Right ventricle myocardium inferior (tissue), 1 donor: Measurements from ENCODE around the gene RAB18. TPM values are rescaled to one million over a fixed set of nuclear protein-coding genes. Genes with fewer than 3 reads are reported as not detected.
"Not testable (repeated sequence)": the region's sequence is repeated elsewhere in the genome, so short reads cannot be mapped to it uniquely, and the experiment has no call there.

ENCODE experiments used
- ATAC-seq: fragments of 200-7000 bp; cut with Tn5 transposase; one replicate; pipeline ENCODE4 v1.9.1; 2020; ENCODE audit warnings: mild to moderate bottlenecking, moderate library complexity
- DNase-seq: peaks from one replicate; pipeline ENCODE4 v3.0.0; 2021; ENCODE audit errors: missing footprints
- intact Hi-C: fragments of 100-400 bp; cut with DNase I; formaldehyde crosslinking; loops from one replicate; pipeline ENCODE4 v1.11.0; 2022
- total RNA-seq: library from RNA; stranded (reverse); fragmentation: NEBNext Ultra II Directional; extraction: Animal tissue kit (Norgen Biotek cat#: 25700); gene quantifications from one replicate; pipeline ENCODE4 v1.2.1, GENCODE V29; 2021
- donor health status: DM: no; HTN: yes; CAD: no; lungs with severe emphysema.

Gene RAB18
- total RNA-seq, 1 donor from 2014 or later = 114 TPM

DNA sequence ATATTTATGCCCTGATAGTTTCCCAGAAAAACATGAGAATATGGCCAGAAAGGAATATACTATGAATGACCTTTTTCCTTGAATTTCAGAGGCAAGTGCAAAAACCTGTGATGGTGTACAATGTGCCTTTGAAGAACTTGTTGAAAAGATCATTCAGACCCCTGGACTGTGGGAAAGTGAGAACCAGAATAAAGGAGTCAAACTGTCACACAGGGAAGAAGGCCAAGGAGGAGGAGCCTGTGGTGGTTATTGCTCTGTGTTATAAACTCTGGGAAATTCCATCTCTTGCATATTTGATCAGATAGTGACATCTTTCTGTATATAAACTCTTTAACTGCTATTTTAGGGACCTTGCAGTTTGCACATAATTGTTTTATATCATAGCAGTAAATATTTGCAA is 33.7 kb downstream of the RAB18 start:
- intact Hi-C loops = no loop called here
- ATAC-seq (no peak), DNase-seq (no peak)

GRCh38 chr10:27540672-27541071 is 36.6 kb downstream of the RAB18 start:
- intact Hi-C loops = no loop called here
- ATAC-seq (no peak), DNase-seq (no peak)

- no peak for DNase-seq
- intact Hi-C loops = no loop called here
- ATAC-seq = no peak
Observed at GRCh38 chr10:27541796-27542729, 38.0 kb downstream of the RAB18 start.

GRCh38 chr10:27542812-27543211 is 38.7 kb downstream of the RAB18 start:
- ATAC-seq (no peak), DNase-seq (no peak)
- intact Hi-C loops = no loop called here

GRCh38 chr10:27547047-27547446 is 42.9 kb downstream of the RAB18 start:
- no peak for ATAC-seq
- no peak for DNase-seq
- intact Hi-C loops = no loop called here

- intact Hi-C loops = no loop called here
- no peak for DNase-seq
- no peak for ATAC-seq
Observed at GRCh38 chr10:27547482-27547881, 43.4 kb downstream of the RAB18 start.

DNA sequence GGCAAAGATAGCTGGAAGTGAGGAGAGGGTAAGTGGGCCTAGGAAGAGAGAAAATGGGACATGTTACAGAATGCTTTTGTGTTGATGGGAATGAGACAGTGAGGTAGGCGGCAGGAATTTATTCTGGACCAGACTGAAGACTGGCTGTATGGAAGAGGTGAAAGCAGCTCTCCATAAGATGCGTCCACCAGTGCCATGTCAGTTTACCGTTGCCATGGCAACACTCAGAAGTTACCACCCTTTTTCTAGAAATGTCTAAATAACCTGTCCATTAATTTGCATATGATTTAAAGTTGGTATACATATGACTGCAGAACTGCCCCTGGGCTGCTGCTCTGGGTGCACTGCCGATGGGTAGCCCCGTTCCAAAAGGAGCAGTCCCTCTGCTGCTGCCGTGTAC is 46.7 kb downstream of the RAB18 start:
- no peak for DNase-seq
- intact Hi-C loops = no loop called here

GRCh38 chr10:27558612-27559020 is 54.5 kb downstream of the RAB18 start:
- ATAC-seq (peak; percentile 81), DNase-seq (no peak)
- intact Hi-C loops = loop anchor here (2.0 to 5.0 kb wide), 3 partner anchors 98 to 684 kb away; no protein-coding TSS in a partner anchor

More for the DNA sequence above, 46.7 kb downstream of the RAB18 start:
- ATAC-seq = no peak

- intact Hi-C loops = no loop called here
- ATAC-seq (no peak), DNase-seq (no peak)
Observed at GRCh38 chr10:27561334-27561733, 57.2 kb downstream of the RAB18 start.

DNA sequence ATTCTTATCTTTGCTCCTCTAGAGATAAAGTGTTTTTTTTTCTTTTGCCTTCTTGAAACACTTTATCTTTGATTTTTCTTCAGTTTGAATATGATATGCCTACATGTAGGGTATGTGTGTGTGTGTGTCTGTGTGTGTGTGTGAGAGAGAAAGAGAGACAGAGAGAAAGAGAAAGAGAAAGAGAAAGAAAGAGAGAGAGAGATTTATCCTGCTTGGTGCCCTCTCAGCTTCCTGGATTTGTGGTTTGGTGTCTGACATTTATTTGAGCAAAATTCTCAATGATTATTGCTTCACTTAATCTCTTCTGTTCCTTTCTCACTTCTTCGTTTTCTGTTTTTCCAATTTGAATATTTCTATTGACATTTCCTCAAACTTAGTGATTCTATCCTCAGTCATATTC is 60.3 kb downstream of the RAB18 start:
- ATAC-seq = no peak

GRCh38 chr10:27564880-27565279 is 60.8 kb downstream of the RAB18 start:
- ATAC-seq (peak; percentile 87), DNase-seq (no peak)
- intact Hi-C loops = no loop called here

More for the DNA sequence above, 60.3 kb downstream of the RAB18 start:
- DNase-seq = no peak
- intact Hi-C loops = no loop called here

- no peak for ATAC-seq
- intact Hi-C loops = no loop called here
- DNase-seq = no peak
Observed at GRCh38 chr10:27568196-27569175, 64.4 kb downstream of the RAB18 start.

DNA sequence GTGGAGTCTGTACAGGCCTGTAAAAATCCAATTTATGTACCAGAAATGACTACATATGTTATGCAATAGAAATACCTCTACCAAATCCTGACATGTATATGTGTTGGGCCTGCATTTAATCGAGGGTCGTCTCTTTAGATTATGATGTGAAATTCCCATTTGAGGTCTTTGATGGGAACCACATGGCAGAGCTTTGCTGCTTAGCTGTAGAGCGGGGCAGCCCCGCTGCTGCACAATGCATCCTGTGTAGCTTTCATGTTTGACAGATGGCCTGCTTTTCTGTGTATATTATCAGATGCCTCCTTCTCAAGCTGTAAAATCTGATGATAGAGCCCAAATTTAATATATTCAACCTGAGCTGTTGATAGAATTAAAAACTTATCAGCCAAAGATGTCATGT is 65.8 kb downstream of the RAB18 start:
- ATAC-seq (no peak), DNase-seq (no peak)
- intact Hi-C loops = no loop called here

DNA sequence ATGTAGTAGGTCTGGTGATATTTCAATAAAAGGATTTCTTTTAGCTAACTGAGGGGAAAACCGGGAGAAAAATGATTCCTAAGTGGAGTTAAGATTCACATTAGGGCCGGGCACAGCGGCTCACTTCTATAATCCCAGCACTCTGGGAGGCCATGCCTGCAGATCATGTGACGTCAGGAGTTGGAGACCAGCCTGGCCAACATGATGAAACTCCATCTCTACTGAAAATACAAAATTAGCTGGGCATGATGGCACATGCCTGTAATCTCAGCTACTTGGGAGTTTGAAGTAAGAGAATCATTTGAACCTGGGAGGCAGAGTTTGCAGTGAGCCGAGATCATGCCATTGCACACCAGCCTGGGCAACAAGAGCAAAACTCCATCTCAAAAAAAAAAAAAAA is 72.9 kb downstream of the RAB18 start:
- intact Hi-C loops, ATAC-seq, DNase-seq: not testable (repeated sequence)

DNA sequence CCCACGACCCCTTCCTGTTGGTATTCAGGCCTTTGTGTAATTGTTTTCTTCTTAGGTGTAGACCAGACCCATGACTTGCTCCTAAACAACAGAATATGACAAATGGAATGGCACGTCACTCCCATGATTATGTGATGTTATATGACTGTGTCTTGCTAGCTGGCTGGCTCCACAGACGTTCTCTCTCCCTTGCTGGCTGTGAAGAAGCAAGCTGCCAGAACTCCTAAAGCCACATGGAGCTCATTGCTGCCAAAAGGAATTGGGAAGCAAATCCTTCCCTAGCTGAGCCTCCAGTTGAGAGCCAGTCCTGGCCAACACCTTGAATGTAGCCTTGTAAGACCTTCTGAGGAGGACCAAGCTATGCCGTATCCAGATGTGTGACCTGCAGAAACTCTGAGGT is 74.2 kb downstream of the RAB18 start:
- intact Hi-C loops = no loop called here
- DNase-seq (no peak), ATAC-seq (no peak)

DNA sequence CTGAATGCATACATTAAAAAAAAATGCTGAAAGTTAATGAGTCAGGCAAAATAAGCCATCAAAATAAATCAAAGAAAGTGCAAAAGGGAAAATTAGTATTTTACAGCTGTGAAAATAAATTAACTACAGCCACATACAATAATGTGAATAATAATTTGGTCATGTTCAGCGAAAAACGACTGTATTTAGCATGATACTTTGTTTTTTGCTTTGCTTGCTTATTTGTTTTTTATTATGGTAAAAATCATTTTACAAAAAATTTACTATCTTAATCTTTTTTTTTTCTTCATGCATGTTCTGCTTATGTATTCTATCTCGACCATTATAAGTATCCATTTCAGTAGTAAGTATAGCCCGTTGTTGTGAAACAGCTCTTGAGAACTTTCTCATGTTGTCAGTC is 77.1 kb downstream of the RAB18 start:
- intact Hi-C loops = no loop called here

GRCh38 chr10:27584302-27584701 is 80.2 kb downstream of the RAB18 start:
- ATAC-seq = no peak
- DNase-seq = no peak
- intact Hi-C loops = no loop called here

More for the DNA sequence above, 77.1 kb downstream of the RAB18 start:
- no peak for DNase-seq
- ATAC-seq = no peak
